ENCODE results near the gene PSEN1.

GRCh38 chr14:73221945-73222344 lies 85.6 kb downstream of the PSEN1 start:
- TF ChIP-seq POLR2A (IDR thresholded peaks at IDR 0.05; ENCODE audit: extremely low read depth, insufficient read length) (no peak), MYC (IDR thresholded peaks at IDR 0.05; ENCODE audit: low read depth, low read length) (no peak), MAX (IDR thresholded peaks at IDR 0.05; ENCODE audit: low read depth, low read length) (no peak)
- TF ChIP-seq, protein P1, sequence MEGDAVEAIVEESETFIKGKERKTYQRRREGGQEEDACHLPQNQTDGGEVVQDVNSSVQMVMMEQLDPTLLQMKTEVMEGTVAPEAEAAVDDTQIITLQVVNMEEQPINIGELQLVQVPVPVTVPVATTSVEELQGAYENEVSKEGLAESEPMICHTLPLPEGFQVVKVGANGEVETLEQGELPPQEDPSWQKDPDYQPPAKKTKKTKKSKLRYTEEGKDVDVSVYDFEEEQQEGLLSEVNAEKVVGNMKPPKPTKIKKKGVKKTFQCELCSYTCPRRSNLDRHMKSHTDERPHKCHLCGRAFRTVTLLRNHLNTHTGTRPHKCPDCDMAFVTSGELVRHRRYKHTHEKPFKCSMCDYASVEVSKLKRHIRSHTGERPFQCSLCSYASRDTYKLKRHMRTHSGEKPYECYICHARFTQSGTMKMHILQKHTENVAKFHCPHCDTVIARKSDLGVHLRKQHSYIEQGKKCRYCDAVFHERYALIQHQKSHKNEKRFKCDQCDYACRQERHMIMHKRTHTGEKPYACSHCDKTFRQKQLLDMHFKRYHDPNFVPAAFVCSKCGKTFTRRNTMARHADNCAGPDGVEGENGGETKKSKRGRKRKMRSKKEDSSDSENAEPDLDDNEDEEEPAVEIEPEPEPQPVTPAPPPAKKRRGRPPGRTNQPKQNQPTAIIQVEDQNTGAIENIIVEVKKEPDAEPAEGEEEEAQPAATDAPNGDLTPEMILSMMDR (IDR thresholded peaks at IDR 0.05; ENCODE audit: low read depth, low read length), result no peak
